T-helper 2 cell treated with Interferon-gamma antibody and Interleukin-4, amounts not matched to agents 100 ng/mL and 5 ng/mL, for 36 hours (primary cell): ENCODE measurements around the gene TMEM95. TPM values are rescaled to one million over a fixed set of nuclear protein-coding genes. Genes with fewer than 3 reads are reported as not detected.

Experiments
- intact Hi-C: fragments of 100-400 bp; cut with micrococcal nuclease; formaldehyde crosslinking; loops from one replicate; pipeline ENCODE4 v1.15.1; 2023
- total RNA-seq: library from RNA; stranded (reverse); gene quantifications from 2 replicates; pipeline ENCODE4 v1.2.3, GENCODE V29; 2022

The TMEM95 gene, protein sequence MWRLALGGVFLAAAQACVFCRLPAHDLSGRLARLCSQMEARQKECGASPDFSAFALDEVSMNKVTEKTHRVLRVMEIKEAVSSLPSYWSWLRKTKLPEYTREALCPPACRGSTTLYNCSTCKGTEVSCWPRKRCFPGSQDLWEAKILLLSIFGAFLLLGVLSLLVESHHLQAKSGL
- total RNA-seq, result not detected in 2 replicates

DNA sequence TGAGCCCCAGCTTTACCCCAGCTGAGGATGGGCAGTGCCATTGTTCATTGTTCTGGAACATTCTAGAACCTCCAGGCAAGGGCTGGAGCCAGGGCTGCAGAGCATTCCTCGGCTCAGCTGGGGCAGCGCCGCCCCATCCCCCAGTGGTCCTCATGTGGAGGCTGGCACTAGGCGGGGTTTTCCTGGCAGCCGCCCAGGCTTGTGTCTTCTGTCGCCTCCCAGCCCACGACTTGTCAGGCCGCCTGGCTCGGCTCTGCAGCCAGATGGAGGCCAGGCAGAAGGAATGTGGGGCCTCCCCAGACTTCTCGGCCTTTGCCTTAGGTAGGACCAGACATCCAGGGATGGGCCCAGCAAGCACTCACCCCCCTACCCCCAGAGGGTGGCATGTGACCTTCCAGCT is at the start of gene TMEM95:
Gene TMEM95 (plus strand): TSS at position 104 of the 400 bp plus-strand sequence. CDS start 49 bp downstream, at position 153.
- intact Hi-C loops, result loop anchor here (10.0 kb wide), 1 partner anchor 130 kb away; the partner anchor contains the start of genes POLR2A and SLC35G6

DNA sequence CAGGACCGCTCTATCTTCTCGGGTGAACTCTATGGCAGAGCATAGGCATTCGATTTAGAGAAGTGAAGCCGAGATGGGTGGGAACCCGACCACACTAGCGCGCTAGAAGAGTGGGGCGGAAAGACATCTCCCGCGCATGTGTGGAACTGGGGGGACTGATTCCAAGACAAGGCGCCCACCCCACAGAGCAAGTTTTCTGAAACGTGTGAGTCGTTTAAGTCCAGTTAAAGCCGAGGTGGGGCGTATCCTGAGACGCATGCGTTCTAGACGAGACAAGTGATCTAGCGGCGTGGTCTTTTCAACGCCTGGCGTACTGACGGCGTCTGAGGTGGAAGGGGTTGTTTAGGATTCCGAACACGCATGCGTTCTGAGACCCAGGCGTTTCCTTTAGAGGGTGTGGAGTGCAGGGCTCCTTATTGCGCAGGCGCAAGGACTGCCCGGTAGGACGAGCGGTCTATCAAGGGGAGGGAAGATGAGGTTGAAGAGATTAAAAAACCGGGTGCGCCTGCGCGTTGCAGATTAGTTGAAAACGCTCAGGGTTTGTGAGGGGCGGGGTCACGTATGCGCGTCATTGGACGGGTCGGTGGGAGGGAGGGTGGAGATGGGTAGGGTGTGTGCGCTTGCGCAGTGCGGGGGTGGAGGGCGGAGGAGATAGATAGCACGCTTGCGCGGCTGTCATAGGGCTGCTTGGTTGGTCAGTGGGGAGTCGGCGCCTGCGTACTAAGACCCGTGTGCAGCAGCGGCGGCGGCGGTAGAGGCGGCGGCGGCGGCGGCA is 47.9 kb upstream of the TMEM95 start, which contains the start of gene EIF5A:
Gene EIF5A (plus strand): TSS at position 718 of the 775 bp plus-strand sequence. CDS start 2,008 bp downstream, outside the sequence.
- intact Hi-C loops, result loop anchor here (1.0 to 5.0 kb wide), 10 partner anchors 26 to 580 kb away; partner anchors contain the start of genes ELP5, KCTD11, PHF23 and POLR2A

DNA sequence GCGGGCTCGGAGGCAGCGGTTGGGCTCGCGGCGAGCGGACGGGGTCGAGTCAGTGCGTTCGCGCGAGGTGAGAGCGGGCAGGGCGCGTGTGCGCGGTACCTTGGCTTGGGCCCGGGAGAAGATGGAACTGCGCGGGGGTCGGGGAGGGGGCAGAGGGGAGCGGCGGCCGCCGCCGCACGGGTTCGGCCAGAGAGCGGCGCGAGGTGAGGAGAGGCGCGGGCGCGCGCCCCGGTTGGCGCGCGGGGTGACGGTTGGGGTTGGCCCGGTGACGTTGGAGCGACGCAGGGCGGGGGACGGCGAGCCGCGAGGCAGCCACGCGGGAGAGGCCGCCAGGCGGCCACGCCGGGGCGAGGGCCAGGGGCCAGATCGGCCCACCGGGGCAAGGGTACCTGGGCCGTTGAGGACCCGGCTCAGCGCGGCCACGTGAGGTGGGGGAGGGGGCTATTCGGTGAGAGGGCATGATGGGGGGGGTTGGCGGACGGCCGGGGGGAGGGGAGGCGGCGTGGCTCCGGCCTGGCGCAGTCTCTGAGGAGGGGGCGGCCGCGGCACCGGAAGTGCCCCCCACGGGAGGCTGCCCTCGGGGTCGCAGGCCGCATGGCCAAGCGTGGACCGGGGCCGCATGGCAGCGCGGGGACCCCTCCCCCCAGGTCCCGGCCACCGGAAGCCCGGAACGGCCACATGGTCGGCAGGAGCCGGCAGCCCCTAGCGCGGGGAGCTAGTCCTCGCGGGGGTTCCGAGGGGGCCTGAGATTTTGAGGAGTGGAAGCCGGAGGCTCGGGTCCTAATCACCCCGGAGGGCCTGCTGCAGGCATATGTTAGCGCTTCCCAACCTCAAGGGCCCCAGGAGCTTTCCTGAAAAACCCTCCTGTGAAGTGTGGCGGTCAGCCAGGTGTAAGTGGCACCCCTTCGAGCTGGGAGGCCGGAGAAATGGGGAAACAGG is 47.0 kb upstream of the TMEM95 start:
- intact Hi-C loops, result loop anchor here (1.0 to 5.0 kb wide), 10 partner anchors 27 to 579 kb away; partner anchors contain the start of genes ELP5, KCTD11, PHF23 and POLR2A

DNA sequence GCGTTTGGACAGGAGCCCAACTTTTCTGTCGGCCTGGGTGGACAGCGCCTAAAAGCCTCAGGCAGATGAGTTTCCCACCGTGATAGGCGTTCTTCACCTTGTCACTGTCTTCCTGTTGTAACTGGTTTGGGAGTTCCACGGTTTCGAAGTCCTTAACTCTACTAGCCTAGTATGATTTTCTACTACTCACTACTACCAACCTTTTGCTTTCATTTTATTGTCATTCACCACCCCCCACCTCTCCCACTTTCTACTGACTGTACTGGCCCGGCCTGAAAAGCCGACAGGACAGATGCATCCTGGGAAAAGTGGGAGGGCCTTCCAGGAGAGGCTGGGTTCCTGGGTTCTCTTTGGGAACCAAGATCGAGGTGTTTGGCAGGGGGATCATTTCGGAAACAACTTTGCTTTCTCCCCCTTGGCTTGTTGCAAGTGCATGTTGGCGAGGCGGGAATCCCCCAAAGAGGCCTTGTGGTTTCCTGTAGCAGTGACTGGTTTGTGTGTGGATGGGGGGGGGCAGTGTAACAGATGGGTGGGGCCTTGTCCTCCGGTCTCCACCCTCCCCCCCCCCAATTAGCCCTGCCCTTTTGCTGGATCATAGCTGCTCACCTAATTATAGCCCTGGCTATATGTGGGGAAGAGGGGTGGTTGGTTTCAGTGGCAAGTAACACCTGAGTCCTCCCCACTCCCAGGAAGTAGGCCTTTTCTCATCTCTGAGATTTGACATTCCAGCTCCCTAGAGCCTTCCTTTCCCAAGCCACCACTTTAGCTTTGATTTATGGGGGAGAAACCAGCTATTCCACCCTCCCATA is 46.1 kb upstream of the TMEM95 start:
- intact Hi-C loops, result loop anchor here (1.0 to 5.0 kb wide), 3 partner anchors 20 to 263 kb away; partner anchors contain the start of genes KCTD11 and NEURL4

DNA sequence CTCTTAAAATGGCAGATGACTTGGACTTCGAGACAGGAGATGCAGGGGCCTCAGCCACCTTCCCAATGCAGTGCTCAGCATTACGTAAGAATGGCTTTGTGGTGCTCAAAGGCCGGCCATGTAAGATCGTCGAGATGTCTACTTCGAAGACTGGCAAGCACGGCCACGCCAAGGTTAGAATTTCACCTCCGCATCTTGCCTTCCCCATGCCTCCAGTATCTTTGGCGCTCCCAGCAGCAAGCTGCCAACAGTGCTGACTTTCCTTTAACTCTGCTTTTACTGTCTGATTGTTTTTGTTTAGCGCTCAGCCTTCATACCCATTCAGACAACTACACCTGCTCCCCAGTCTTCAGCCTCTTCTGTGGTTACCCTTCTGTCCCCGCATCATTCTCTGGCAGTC is 45.3 kb upstream of the TMEM95 start:
- intact Hi-C loops, result loop anchor here (1.0 to 5.0 kb wide), 3 partner anchors 20 to 263 kb away; partner anchors contain the start of genes KCTD11 and NEURL4

DNA sequence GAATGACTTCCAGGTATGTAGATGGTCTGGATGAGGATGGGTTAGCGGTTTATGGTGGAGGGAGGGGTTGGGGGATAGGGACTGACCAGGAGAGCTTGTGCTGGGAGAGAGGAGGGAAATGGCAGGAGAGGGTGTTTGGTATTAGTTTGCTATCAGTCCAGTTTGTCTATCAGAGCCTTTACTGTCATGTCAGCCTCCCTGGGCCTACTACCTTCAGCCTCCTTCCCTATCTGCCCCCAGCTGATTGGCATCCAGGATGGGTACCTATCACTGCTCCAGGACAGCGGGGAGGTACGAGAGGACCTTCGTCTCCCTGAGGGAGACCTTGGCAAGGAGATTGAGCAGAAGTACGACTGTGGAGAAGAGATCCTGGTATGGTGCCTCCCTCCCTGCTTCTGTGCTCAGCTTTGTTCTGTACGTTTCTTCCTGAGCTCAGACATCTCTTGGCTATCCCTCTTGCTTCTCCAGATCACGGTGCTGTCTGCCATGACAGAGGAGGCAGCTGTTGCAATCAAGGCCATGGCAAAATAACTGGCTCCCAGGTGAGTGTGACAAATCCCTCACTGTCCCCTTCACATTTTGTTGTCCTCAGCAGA is 43.7 kb upstream of the TMEM95 start:
- intact Hi-C loops, result no loop called here

DNA sequence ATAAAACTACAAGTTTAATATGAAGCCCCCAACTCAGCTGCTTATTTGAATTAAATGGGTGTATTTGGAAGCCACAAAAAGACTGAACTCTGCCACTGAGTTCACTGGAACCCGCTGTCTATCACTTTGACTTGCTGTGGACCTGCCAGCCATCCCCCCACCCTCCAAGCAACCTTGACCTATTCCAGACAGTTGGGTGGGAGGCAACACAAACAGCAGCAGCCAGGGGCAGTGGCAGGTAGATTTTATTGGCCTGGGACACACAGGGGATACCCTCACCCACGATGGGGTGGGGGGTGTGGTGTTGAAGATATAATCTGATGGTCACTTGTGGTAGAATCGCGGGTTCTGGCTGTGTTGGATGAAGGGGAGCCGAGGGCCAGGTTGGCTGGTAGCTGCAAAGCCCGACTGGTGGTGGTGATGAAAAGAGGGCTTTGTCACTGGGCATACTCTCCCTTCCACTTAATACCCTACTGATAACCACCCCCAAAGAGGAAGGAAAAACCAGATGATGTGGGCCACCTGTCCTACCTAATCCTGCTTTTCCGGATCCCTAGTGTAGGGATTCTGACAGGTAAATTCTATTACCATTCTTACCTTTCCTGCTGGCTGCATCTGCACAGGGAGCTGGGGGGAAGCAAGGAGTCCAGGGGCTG is 42.4 kb upstream of the TMEM95 start:
- intact Hi-C loops, result no loop called here

DNA sequence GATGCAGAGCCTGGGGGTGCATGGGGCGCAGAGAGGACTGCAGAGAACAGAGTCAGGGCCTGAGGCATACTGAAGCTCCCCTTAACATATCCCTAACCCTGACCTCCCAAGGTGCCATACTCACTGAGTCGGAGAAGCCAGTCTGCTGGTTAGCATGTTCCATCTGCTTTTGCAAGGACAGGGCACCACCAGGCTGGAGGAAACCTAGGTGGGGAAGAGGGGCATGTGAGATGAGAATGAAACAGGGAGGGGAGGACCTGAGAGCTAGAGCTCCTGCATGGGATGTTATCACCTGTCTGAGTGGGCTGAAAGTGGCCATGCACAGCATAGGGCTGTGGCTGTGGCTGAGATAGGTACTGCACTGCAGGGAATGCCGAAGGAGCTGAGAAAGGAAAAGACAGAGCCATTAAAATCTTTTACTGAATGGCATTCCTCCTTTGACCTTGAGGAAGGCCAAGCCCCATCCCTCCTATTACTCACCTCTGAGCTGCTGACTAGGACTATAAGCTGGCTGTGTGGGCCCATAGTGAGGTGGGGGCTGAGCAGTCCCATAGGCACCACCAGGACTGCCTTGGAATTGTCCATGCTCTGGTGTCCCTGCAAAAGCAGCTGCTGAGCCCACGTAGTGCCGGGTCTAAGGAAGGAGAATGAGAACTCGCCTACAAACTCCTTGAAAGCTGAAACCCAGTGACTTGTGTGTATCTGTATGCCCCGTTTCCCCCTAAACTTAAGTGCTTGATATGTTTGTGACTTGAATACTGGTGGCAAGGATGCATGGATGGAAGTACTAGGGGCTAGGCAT is 41.7 kb upstream of the TMEM95 start:
- intact Hi-C loops, result no loop called here

DNA sequence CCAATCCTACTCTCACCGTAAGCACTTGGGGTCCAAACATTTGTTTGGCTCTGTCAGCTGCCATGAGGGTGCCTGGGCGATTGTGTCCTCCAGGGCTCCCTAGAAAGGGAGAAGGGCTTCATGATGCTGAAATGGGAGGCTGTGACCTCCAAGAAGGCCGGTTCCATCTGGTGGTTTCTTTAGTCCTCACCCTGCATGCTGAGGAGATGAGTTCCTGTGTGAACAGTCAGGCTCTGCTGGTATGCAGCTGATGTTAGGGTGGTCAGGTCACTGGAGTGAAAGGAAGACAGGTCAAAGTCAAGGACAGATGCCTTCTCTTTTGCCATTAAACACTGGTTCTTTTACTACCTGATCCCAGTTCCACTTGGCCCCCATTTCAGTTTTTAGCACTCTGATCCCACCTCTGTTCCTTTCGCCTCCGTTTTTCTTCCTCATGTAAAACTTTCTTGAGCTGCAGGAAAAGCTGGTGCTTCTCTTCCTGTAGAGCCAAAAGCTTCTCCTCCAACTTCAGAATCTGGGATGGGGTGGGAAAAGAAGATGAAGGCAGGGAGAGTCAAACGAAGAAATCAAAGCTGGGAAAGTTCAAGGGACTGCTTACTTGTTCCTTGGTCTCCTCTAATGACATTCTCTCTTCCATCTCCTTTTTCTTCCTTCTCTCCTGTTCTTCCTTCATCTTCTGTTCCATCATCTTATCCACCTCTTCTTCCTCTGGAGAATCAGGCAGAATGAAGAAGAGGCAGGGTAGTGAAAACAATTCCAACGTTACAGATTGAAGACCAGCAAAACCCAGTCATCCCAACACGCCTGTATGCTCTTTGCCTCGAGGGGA is 40.9 kb upstream of the TMEM95 start:
- intact Hi-C loops, result loop anchor here (2.0 kb wide), 1 partner anchor 15 kb away; the partner anchor contains the start of gene NEURL4

DNA sequence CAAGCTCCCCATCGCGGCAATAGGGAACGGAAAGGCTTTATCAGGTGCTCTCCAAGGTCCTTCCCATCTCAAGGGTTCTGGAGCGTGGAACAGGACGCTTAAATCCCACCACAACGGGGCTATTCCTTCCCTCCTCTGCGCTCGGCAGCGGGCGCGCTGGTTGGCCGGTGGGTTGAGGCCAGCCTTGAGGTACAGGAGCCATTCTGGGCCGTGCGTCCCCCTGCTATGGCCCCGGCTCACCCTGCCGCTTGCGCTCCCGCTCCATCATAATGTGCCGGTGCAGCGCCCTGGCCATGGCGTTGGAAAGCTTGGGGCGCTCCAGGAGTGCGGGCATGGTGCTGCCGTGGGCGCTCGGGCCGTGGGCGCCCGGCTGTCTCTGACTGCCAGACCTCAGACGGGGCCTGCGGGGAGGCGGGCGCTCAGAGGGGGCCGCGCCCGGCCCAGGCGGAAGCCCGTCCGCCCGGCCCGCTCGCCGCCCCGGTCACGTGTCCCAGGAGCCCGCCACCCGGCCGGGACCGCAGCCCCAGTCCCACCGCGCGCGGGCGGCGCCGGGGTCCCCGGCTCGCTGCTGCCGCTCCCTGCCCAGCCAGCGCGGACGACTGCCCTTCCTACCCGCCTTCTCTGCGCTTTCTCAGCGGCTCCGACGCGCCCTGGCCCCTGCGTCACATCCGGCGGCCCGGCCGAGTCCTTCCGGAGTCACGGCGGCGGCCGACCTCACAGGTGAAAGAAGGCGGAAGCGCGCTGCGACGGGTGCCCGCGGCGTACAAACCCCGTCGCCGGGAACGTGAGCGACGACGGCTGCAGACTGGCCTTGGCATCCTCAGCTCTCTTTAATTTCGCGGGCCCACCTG is 40.0 kb upstream of the TMEM95 start, which contains the start of gene GPS2:
Gene GPS2 (minus strand): TSS at position 642 of the 851 bp plus-strand sequence. CDS start 308 bp downstream, at position 334.
- intact Hi-C loops, result loop anchor here (1.0 to 2.0 kb wide), 2 partner anchors 14 to 79 kb away; partner anchors contain the start of genes NEURL4 and PLSCR3

DNA sequence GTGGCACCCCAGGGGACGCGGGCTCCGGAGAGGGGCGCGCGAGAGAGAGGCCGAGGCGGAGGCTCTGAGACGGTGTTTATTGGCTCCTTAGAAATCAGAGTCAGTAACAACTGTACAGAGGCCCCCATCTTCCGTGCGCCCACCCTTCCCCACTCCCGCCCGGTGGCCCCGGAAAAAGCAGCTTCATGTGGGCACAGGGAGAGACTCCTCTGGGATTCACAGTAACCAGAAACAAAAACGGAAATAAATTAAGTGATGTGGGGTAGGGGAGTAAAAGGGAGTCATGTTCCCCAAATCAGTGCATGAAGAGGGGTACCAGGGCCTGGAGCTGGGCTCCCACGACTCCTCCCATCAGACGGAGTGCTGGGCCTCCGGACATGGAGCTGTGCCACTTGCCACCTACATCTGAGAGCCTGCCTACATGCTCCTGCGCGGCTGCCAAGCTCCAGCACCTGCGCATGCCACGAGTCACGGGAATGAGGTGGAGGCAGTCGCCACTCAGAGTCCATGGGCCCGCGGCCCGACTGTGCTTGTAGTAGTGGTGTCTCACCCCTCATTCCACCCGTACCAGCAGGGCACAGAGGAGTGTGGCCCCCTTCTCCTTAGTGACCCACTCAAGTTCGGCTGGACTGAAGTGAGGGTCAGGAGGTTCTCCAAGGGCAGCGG is 39.3 kb upstream of the TMEM95 start:
- intact Hi-C loops, result loop anchor here (1.0 to 2.0 kb wide), 2 partner anchors 13 to 79 kb away; partner anchors contain the start of genes NEURL4 and PLSCR3

DNA sequence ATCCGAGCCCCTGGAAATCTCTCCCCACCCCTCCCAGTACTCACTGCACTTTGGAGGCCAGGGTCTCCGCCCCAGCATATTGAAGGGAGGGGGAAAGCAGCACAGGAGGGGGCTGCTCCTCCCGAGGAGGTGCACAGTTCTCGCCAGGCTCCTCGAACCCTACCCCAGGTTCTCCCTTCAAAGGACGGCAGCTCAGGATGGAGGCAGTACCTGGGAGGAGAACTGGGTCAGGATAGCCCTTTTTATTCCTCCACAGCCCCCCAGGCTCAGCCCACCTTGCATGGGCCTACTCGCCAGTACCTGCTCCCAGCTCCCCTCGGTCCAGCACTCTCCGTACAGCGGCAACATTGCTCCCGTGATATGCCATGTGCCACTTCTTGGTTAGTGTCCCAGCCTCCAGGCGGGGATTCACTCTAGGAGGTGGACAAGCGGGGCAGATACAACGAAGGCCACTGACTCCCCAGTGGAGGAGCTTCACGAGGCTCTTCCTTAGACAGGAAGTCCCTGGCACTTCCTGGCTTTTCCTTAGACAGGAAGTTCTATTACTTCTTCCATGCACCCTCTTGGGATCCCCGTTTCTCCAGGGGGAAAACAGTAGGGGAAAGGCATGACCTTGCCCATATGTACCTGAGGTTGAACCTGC is 37.7 kb upstream of the TMEM95 start:
- intact Hi-C loops, result no loop called here

DNA sequence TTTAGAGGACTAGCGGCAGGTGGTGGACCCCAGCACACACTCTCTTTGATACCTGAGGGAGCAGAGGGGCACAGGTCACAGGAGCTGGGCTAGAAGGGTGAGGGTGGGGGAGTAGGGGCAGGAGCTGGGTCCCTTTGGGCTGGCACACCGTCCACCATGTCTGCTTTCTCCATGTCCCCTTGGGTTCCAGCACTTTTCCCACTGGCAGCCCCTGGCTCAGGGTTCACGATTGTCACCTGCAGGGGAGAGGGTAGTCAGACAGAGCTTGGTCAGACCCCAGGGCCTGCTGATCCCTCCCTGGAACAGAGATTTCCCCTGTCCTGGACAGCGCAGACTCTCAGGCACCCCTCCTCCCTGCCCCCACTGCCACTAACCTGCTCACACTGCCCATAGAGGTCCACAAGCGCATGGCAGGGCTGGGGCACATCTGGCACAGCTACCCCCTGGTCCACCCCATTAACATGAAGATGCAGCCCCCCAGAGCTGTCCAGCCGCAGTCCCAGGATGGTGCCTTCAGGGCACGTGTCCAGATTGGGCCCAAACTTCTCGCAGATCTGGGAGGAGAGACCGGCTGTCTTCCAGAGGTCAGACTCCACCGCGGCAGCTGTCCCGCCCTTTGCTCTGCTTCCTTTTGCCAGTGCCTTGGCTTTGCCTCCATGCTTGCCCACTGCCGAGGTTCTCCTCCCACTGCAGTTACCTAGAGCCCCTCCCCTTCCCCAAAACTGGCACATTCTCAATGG is 36.7 kb upstream of the TMEM95 start:
- intact Hi-C loops, result no loop called here

DNA sequence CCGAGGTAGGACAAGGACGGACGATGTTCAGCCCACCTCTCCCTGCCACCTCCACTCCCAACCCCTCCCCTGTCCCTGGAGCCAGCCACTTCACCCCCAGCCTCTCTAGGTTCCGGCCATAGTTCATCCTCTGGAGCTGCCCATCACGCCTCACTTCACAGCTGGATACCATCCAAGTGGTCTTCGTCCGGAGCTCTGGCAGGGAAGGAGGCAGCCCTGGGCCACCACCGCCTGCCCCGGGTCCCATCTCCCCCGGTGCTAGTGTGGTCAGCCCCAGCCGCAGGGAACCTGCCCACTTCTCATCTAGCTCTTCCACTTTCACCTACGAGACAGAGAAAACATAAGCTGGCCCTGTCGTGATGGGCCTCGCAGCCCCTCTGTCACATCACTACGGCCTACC is 33.5 kb upstream of the TMEM95 start:
- intact Hi-C loops, result no loop called here
